Left colon (tissue), 2 donors: ENCODE measurements around the gene GART. TPM values are rescaled to one million over a fixed set of nuclear protein-coding genes. Genes with fewer than 3 reads are reported as not detected.

Experiments used
- ATAC-seq: fragments of 200-7000 bp; cut with Tn5 transposase; one replicate; pipeline ENCODE4 v1.9.1; 2020; ENCODE audit warnings: mild to moderate bottlenecking, moderate library complexity
- DNase-seq, 2 donors: peaks; one replicate each; pipeline ENCODE4 v3.0.0-alpha.2; 2020
- intact Hi-C, 2 donors: fragments of 100-400 bp; cut with DNase I in 1 of 2; cut with micrococcal nuclease in 1 of 2; formaldehyde crosslinking; loops; one replicate each; pipeline versions ENCODE4 v1.11.2 to v1.14.0; 2022; cut with DNase I, micrococcal nuclease
- total RNA-seq, 2 donors: library from RNA; stranded (reverse); fragmentation: NEBNext Ultra II Directional; extraction: Animal tissue kit (Norgen Biotek cat#: 25700); gene quantifications; one replicate each; pipeline ENCODE4 v1.2.1, GENCODE V29; 2021
- donor health status: DM: no; HTN: no; CAD: no.
- donor health status: DM: yes; HTN: yes; CAD: no.

GART gene
- total RNA-seq, 2 donors from 2014 or later = 48.9 to 57.7 TPM

- DNase-seq = no peak
- no peak for ATAC-seq
- intact Hi-C loops = no loop called here
These were observed 15.5 kb upstream of the GART start for GRCh38 chr21:33557447-33557846.

- no peak for ATAC-seq
- DNase-seq = no peak
- intact Hi-C loops = no loop called here
These were observed 13.0 kb upstream of the GART start for GRCh38 chr21:33554982-33555344.

GRCh38 chr21:33554236-33554981, 12.5 kb upstream of the GART start:
- intact Hi-C loops = no loop called here

GRCh38 chr21:33552999-33553598, 11.2 kb upstream of the GART start:
- DNase-seq (no peak), ATAC-seq (peak; percentile 3)
- intact Hi-C loops = no loop called here

More at GRCh38 chr21:33554236-33554981, 12.5 kb upstream of the GART start:
- ATAC-seq (no peak), DNase-seq (no peak)

GRCh38 chr21:33552093-33552998, 10.4 kb upstream of the GART start:
- DNase-seq (no peak), ATAC-seq (peak; percentile 18)
- intact Hi-C loops = no loop called here

- intact Hi-C loops = no loop called here
- DNase-seq = no peak
- no peak for ATAC-seq
These were observed 9.7 kb upstream of the GART start for GRCh38 chr21:33551664-33552063.

- intact Hi-C loops = no loop called here
- DNase-seq (no peak), ATAC-seq (peak; percentile 11)
These were observed 9.1 kb upstream of the GART start for GRCh38 chr21:33550772-33551660.

GRCh38 chr21:33549848-33550771, 8.2 kb upstream of the GART start:
- DNase-seq = no peak
- intact Hi-C loops = no loop called here
- peak; percentile 8 for ATAC-seq

- ATAC-seq (no peak), DNase-seq (no peak)
- intact Hi-C loops = no loop called here
These were observed 4.2 kb upstream of the GART start for GRCh38 chr21:33546086-33546485.

GRCh38 chr21:33544451-33545195, 2.7 kb upstream of the GART start:
- intact Hi-C loops = no loop called here
- DNase-seq = no peak
- ATAC-seq = no peak

- intact Hi-C loops = no loop called here
- DNase-seq = peak; percentile 73 to 84
- peak; percentile 47 for ATAC-seq
These were observed 1.7 kb upstream of the GART start for GRCh38 chr21:33543505-33544129.

- DNase-seq = peak; percentile 97 to 99
- intact Hi-C loops = no loop called here
- ATAC-seq = peak; percentile 90
These were observed 955 bp upstream of the GART start, which contains the start of gene SON for GRCh38 chr21:33542640-33543504. TSS of gene SON (plus strand) at chr21:33543038. CDS start at chr21:33543093, 55 bp downstream.

GRCh38 chr21:33541105-33541711, 709 bp downstream of the GART start:
- intact Hi-C loops = no loop called here
- peak in 1 of 2 donors; percentile 27 for DNase-seq
- no peak for ATAC-seq

- DNase-seq (no peak), ATAC-seq (no peak)
- intact Hi-C loops = no loop called here
These were observed 1.2 kb downstream of the GART start for GRCh38 chr21:33540711-33541104.

- ATAC-seq (no peak), DNase-seq (no peak)
- intact Hi-C loops = no loop called here
These were observed 2.3 kb downstream of the GART start for GRCh38 chr21:33539616-33540015.
